Stimulated activated memory B cell treated with anti-CD40 and anti-IgM and Interleukin-4, amounts not matched to agents 10 μg/mL and 1 μg/mL and 100 μg/mL, for 72 hours (primary cell): ENCODE measurements around the gene SLC25A34.
A peak's percentile ranks its signal among the peaks of the same experiment; 100 is the strongest.
"Not testable (repeated sequence)": the region's sequence is repeated elsewhere in the genome, so short reads cannot be mapped to it uniquely, and the experiment has no call there.

Experiments
- ATAC-seq: fragments of 150-1000 bp; cut with Tn5 transposase; 2 replicates; pipeline ENCODE4 v1.10.0; 2021
- H3K27ac Mint-ChIP-seq: one replicate; pipeline ENCODE4 v1.8.0; 2022; ENCODE audit warnings: mild to moderate bottlenecking, mixed read lengths
- H3K27me3 Mint-ChIP-seq: one replicate; pipeline ENCODE4 v1.8.0; 2022; ENCODE audit warnings: mixed read lengths
- H3K36me3 Mint-ChIP-seq: one replicate; pipeline ENCODE4 v1.8.0; 2022; ENCODE audit warnings: mixed read lengths
- H3K4me1 Mint-ChIP-seq: one replicate; pipeline ENCODE4 v1.8.0; 2022; ENCODE audit warnings: mixed read lengths
- H3K4me3 Mint-ChIP-seq: one replicate; pipeline ENCODE4 v1.8.0; 2022; ENCODE audit warnings: mild to moderate bottlenecking, moderate library complexity, mixed read lengths
- H3K9me3 Mint-ChIP-seq: one replicate; pipeline ENCODE4 v1.8.0; 2022; ENCODE audit warnings: mixed read lengths

SLC25A34 gene

DNA sequence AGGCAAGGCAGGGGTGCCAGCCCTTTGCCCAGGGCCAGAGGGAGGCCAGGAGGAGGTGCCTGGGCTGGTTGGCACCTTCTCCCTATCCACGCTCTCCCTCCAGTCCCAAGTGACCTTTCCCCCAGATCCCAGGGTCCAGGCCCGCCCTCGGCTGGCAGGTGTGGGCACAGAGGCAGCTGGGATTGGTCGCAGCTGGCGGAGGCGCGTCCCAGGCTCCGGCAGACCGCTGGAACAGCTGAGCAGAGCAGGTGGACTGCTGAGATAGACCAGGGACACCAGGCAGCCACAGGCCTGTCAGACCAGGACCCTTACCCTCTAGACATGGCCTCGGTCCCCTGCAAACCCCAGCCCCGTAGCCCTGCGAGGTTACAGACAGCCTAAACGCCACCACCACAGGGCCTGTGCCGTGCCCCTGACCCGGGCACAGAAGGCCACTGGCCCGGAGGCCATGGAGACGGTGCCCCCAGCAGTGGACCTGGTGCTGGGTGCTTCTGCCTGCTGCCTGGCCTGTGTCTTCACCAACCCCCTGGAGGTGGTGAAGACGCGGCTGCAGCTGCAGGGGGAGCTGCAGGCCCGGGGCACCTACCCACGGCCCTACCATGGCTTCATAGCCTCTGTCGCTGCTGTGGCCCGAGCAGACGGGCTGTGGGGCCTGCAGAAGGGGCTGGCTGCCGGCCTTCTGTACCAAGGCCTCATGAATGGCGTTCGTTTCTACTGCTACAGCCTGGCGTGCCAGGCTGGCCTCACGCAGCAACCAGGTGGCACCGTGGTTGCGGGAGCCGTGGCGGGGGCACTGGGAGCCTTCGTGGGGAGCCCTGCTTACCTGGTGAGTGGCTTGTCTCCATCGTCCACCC, at the start of gene SLC25A34:
SLC25A34 (plus strand) TSS at position 221 of the 854 bp plus-strand sequence; CDS start at position 449, 228 bp downstream.
- H3K36me3 Mint-ChIP-seq, result peaks cover 19% of the 10 kb centered on the region
- H3K27ac Mint-ChIP-seq, result peak within 1 kb of the TSS; percentile 22
- no peaks in the 10 kb centered on the region for H3K27me3 Mint-ChIP-seq
- no peaks in the 10 kb centered on the region for H3K9me3 Mint-ChIP-seq
- no peak for ATAC-seq
- H3K4me3 Mint-ChIP-seq, result no peak within 1 kb of the TSS
- H3K4me1 Mint-ChIP-seq, result peaks cover 9% of the 10 kb centered on the region

- no peak for ATAC-seq
- no peak overlapping the region for H3K4me3 Mint-ChIP-seq
Measured at GRCh38 chr1:15687446-15687845, 48.6 kb upstream of the SLC25A34 start.

GRCh38 chr1:15690317-15690716, 45.7 kb upstream of the SLC25A34 start:
- Mint-ChIP-seq H3K27ac (no peak overlapping the region), H3K27me3 (no peaks in the 10 kb centered on the region), H3K4me1 (peaks cover 67% of the 10 kb centered on the region), H3K4me3 (no peak overlapping the region), H3K36me3 (peaks cover 8% of the 10 kb centered on the region), H3K9me3 (no peaks in the 10 kb centered on the region)
- ATAC-seq, result no peak

More at GRCh38 chr1:15687446-15687845, 48.6 kb upstream of the SLC25A34 start:
- Mint-ChIP-seq H3K9me3 (no peaks in the 10 kb centered on the region), H3K4me1 (peaks cover 64% of the 10 kb centered on the region), H3K27me3 (no peaks in the 10 kb centered on the region), H3K27ac (no peak overlapping the region), H3K36me3 (peaks cover 8% of the 10 kb centered on the region)

GRCh38 chr1:15691434-15692032, 44.5 kb upstream of the SLC25A34 start:
- Mint-ChIP-seq H3K27me3 (no peaks in the 10 kb centered on the region), H3K4me3 (no peak overlapping the region), H3K27ac (peak overlapping the region; percentile 94), H3K9me3 (no peaks in the 10 kb centered on the region), H3K36me3 (peaks cover 8% of the 10 kb centered on the region), H3K4me1 (peaks cover 70% of the 10 kb centered on the region)
- ATAC-seq, result no peak

DNA sequence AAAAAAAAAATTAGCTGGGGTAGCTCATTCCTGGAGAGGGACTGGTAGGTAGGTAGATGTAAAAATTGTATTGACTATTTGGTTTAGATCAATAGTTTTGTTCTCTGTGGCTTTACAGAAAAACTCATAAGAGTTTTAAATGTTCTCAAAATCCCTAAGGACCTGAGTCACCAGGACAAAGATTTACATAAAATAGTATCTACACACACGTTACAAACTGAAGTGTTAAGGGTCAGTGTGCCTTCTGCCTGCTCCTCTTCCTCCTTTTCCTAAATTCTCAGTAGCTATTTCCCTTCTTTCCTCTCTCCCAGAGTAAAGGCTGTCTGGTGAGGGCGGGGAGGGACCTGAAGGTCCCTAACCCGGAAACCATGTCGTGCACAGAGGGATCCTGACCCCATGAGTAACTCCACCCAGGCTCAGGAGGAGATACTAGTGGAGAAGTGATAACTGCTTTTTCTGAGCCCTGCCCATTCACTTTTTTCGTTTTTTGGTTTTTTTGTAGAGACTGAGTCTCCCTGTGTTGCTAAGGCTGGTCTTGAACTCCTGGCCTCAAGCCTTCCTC, 43.9 kb upstream of the SLC25A34 start:
- H3K9me3 Mint-ChIP-seq, result no peaks in the 10 kb centered on the region
- H3K27me3 Mint-ChIP-seq, result no peaks in the 10 kb centered on the region
- peak overlapping the region; percentile 94 for H3K27ac Mint-ChIP-seq
- H3K4me3 Mint-ChIP-seq, result no peak overlapping the region
- H3K4me1 Mint-ChIP-seq, result peaks cover 71% of the 10 kb centered on the region
- no peak for ATAC-seq
- peaks cover 8% of the 10 kb centered on the region for H3K36me3 Mint-ChIP-seq

- Mint-ChIP-seq H3K4me1 (peaks cover 71% of the 10 kb centered on the region), H3K36me3 (no peaks in the 10 kb centered on the region), H3K27me3 (no peaks in the 10 kb centered on the region), H3K9me3 (no peaks in the 10 kb centered on the region), H3K27ac (peak overlapping the region; percentile 94), H3K4me3 (no peak overlapping the region)
- ATAC-seq, result no peak
Measured at GRCh38 chr1:15693371-15693770, 42.7 kb upstream of the SLC25A34 start.

DNA sequence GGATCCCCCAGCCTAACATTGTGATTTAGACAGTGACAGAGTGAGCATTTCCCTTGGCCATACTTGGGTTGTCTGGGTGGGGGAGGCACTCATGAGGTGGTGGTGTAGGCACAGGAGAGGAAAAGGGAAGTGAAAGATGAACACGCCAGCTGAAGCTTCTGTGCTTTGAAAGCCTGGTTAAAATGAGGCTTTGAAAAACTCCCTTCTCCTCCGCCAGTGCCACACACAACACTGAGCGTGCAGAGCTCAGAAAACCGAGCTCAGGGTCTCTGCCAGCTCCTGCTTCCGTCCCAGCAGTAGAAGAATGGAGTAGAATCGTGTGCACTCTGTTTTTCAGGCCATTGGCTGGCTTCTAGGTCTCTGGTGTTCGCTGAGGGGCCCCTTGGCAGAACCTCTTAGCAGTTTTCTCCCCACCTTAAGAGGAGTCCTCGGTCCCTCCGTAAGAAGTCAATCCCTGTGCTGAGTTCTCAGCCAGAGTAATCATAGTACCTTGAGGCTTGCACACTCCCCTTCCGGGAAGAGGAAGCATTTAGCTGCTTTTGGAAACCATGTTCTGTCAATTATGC, 39.0 kb upstream of the SLC25A34 start:
- H3K4me1 Mint-ChIP-seq, result peaks cover 67% of the 10 kb centered on the region
- peak overlapping the region; percentile 79 for H3K4me3 Mint-ChIP-seq
- ATAC-seq, result peak; percentile 100
- H3K9me3 Mint-ChIP-seq, result no peaks in the 10 kb centered on the region
- peak overlapping the region; percentile 94 for H3K27ac Mint-ChIP-seq
- H3K36me3 Mint-ChIP-seq, result no peaks in the 10 kb centered on the region
- H3K27me3 Mint-ChIP-seq, result no peaks in the 10 kb centered on the region

GRCh38 chr1:15698201-15698600, 37.9 kb upstream of the SLC25A34 start:
- Mint-ChIP-seq H3K4me3 (peak overlapping the region; percentile 31), H3K4me1 (peaks cover 65% of the 10 kb centered on the region), H3K36me3 (no peaks in the 10 kb centered on the region), H3K9me3 (no peaks in the 10 kb centered on the region), H3K27me3 (no peaks in the 10 kb centered on the region), H3K27ac (peak overlapping the region; percentile 94)
- no peak for ATAC-seq

GRCh38 chr1:15699321-15699720, 36.7 kb upstream of the SLC25A34 start:
- not testable (repeated sequence) for H3K9me3 Mint-ChIP-seq, H3K27me3 Mint-ChIP-seq, H3K36me3 Mint-ChIP-seq, H3K27ac Mint-ChIP-seq, ATAC-seq, H3K4me3 Mint-ChIP-seq
- peaks cover 65% of the 10 kb centered on the region for H3K4me1 Mint-ChIP-seq

- Mint-ChIP-seq H3K9me3 (no peaks in the 10 kb centered on the region), H3K4me3 (no peak overlapping the region), H3K27me3 (no peaks in the 10 kb centered on the region), H3K4me1 (peaks cover 65% of the 10 kb centered on the region), H3K27ac (peak overlapping the region; percentile 55), H3K36me3 (peaks cover 15% of the 10 kb centered on the region)
- no peak for ATAC-seq
Measured at GRCh38 chr1:15700508-15700907, 35.5 kb upstream of the SLC25A34 start.

DNA sequence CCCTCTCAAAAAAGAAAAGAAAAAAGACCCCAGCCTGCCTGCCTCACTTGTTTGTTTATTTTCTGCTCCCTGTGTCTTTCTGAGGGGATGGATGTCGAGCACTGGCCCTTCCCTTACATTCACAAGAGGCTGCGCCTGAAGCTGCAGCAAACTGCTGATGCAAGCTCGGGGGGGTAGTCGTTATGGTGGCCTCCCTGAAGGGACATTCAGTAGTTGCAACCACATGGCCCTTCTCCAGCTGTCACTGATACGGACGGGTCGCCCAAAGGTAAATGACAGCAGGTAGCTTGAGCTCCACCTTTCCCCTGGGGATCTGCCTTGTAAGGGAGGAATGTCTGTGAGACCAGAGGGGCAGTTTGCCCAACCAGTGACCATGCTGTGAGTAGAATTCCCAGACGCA, 34.3 kb upstream of the SLC25A34 start:
- ATAC-seq, result no peak
- H3K4me3 Mint-ChIP-seq, result no peak overlapping the region
- peaks cover 63% of the 10 kb centered on the region for H3K4me1 Mint-ChIP-seq
- H3K27me3 Mint-ChIP-seq, result no peaks in the 10 kb centered on the region
- H3K36me3 Mint-ChIP-seq, result peaks cover 26% of the 10 kb centered on the region
- no peaks in the 10 kb centered on the region for H3K9me3 Mint-ChIP-seq
- H3K27ac Mint-ChIP-seq, result no peak overlapping the region

DNA sequence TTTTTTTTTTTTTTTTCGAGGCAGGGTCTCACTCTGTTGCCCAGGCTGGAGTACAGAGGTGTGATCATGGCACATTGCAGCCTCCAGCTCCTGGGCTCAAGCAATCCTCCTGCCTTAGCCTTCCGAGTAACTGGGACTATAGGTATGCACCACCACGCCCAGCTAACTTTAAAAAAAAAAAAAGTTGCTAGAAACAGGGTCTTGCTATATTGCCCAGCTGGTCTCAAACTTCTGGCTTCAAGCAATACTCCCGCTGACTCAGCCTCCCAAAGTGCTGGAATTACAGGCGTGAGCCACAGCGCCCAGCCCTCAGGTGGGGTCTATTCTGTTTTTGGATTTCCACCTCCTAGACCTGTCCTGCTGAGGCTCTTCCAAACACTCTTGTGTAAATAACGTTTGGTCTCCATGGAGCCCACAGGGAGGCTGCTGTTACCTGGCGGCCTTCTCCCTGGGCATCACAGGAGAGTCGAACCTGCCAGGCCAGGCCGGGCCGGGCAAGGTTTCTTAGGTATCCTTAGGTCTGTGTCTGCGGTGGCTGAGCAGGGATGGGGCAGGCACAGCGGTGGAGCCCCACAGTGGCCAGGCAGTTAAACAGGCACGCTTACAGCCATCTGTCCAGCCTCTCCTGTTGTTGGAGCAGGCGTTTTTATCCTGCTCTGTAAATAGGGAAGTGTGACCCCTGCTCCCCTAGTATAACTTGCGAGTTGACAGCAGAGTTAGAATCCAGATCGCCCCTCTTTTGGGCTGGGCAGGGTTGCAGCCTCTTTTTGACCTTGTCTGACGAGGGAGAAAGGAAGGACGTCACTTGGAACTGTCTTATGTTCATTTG, 33.1 kb upstream of the SLC25A34 start:
- Mint-ChIP-seq H3K27ac (peak overlapping the region; percentile 6), H3K4me3 (no peak overlapping the region), H3K36me3 (peaks cover 28% of the 10 kb centered on the region), H3K4me1 (peaks cover 53% of the 10 kb centered on the region), H3K27me3 (no peaks in the 10 kb centered on the region), H3K9me3 (no peaks in the 10 kb centered on the region)
- no peak for ATAC-seq

DNA sequence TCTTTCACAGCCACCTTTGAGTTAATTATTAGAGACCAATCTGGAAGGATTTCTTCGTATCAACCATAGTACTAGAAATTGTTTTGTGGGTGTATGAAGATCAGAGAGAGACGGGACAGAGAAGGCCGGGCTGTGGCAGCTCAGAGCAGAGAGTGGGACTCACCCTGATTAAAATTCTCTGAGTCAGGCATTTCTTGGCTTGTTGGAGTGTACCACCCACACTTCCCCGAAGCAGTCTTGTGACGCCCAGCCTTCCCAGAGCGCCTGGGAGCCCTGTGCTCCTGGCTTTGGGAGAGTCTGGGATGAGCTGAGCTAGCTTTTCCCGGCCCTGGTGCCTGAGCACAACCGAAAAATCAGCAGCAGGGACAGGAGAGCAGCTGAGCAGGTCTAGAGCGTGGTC, 32.5 kb upstream of the SLC25A34 start:
- no peak for ATAC-seq
- H3K9me3 Mint-ChIP-seq, result no peaks in the 10 kb centered on the region
- peaks cover 28% of the 10 kb centered on the region for H3K36me3 Mint-ChIP-seq
- H3K27ac Mint-ChIP-seq, result peak overlapping the region; percentile 6
- no peaks in the 10 kb centered on the region for H3K27me3 Mint-ChIP-seq
- peaks cover 47% of the 10 kb centered on the region for H3K4me1 Mint-ChIP-seq
- no peak overlapping the region for H3K4me3 Mint-ChIP-seq

GRCh38 chr1:15704526-15705183, 31.4 kb upstream of the SLC25A34 start:
- Mint-ChIP-seq H3K27me3 (no peaks in the 10 kb centered on the region), H3K4me3 (no peak overlapping the region), H3K9me3 (no peaks in the 10 kb centered on the region), H3K27ac (peak overlapping the region; percentile 6), H3K36me3 (peaks cover 28% of the 10 kb centered on the region), H3K4me1 (peaks cover 45% of the 10 kb centered on the region)
- ATAC-seq, result no peak
